OCI-LY7 (cell line): Measurements from ENCODE around the gene CTNNA3. TPM values are rescaled to one million over a fixed set of nuclear protein-coding genes. Genes with fewer than 3 reads are reported as not detected.

Source experiments
- BruUV-seq: library from RNA; stranded (reverse); fragments of 400-500 nt; replicated peaks from 2 replicates; lab custom pipeline; 2021; lab: Mats Ljungman, UMichigan
- CTCF ChIA-PET: fragments of 300-600 bp; sonication (Branson Sonifier 250); formaldehyde crosslinking; loops from one replicate; lab custom pipeline; 2022; ENCODE audit warnings: antibody characterized with exemption; ENCODE audit not compliant: unreplicated experiment; lab: Charles Lee
- POLR2A ChIA-PET: fragments of 300-600 bp; sonication (Branson Sonifier 250); formaldehyde crosslinking; loops from one replicate; lab custom pipeline; 2022; ENCODE audit warnings: antibody characterized with exemption; lab: Charles Lee
- DNase-seq: peaks from one replicate; pipeline ENCODE4 v3.0.0-alpha.2; 2015; ENCODE audit warnings: low spot score
- H2AFZ ChIP-seq: fragments of 200-600 bp; sonication (generic), shearing (Covaris generic); 2 replicates; pipeline ENCODE4 v1.6.1; 2014; ENCODE audit warnings: mild to moderate bottlenecking, antibody characterized with exemption, low read length, moderate library complexity
- H3K27ac ChIP-seq: fragments of 200-600 bp; sonication (generic); 2 replicates; pipeline ENCODE4 v1.5.1; 2014; ENCODE audit warnings: mixed run types, low read depth, mild to moderate bottlenecking, moderate library complexity, low read length, inconsistent platforms; ENCODE audit not compliant: poor library complexity, severe bottlenecking
- H3K36me3 ChIP-seq: fragments of 200-600 bp; sonication (generic); 2 replicates; pipeline ENCODE4 v1.6.1; 2014; ENCODE audit warnings: mild to moderate bottlenecking, antibody characterized with exemption, low read length, moderate library complexity, mixed read lengths; ENCODE audit not compliant: insufficient read depth
- H3K4me1 ChIP-seq: fragments of 200-600 bp; sonication (generic); 2 replicates; pipeline ENCODE4 v1.5.1; 2014; ENCODE audit warnings: mild to moderate bottlenecking, low read length; ENCODE audit not compliant: insufficient read depth, poor library complexity, severe bottlenecking
- H3K4me2 ChIP-seq: fragments of 200-600 bp; sonication (generic); 2 replicates; pipeline ENCODE4 v1.6.1; 2014; ENCODE audit warnings: mild to moderate bottlenecking, low read length
- H3K4me3 ChIP-seq: fragments of 200-600 bp; sonication (generic); 2 replicates; pipeline ENCODE4 v1.5.1; 2014; ENCODE audit warnings: mild to moderate bottlenecking, low read depth, low read length; ENCODE audit not compliant: poor library complexity, severe bottlenecking
- H3K79me2 ChIP-seq: fragments of 200-600 bp; sonication (generic); 2 replicates; pipeline ENCODE4 v1.6.1; 2016; ENCODE audit warnings: low read depth, mild to moderate bottlenecking, low read length, moderate library complexity, mixed read lengths; ENCODE audit not compliant: insufficient read depth
- H3K9me2 ChIP-seq: fragments of 200-600 bp; sonication (generic); 2 replicates; pipeline ENCODE4 v1.6.1; 2016; ENCODE audit warnings: mild to moderate bottlenecking, low read length, mixed read lengths; ENCODE audit not compliant: insufficient read depth
- H3K9me3 ChIP-seq: fragments of 200-600 bp; sonication (generic); 2 replicates; pipeline ENCODE4 v1.6.1; 2014; ENCODE audit warnings: mild to moderate bottlenecking, mixed run types, low read length, mixed read lengths
- H4K20me1 ChIP-seq: fragments of 200-600 bp; sonication (generic); 2 replicates; pipeline ENCODE4 v1.6.1; 2014; ENCODE audit warnings: mild to moderate bottlenecking, antibody characterized with exemption, low read length, moderate library complexity, mixed read lengths; ENCODE audit not compliant: insufficient read depth
- CTCF ChIP-seq: fragments of 200-600 bp; sonication (generic); conservative IDR thresholded peaks from 2 replicates; pipeline ENCODE4 v1.5.1; 2014; ENCODE audit warnings: mild to moderate bottlenecking, antibody characterized with exemption, low read length, moderate library complexity, mixed read lengths
- EZH2phosphoT487 ChIP-seq: fragments of 200-600 bp; sonication (generic); IDR thresholded peaks from 2 replicates; pipeline ENCODE4 v1.6.1; 2018; ENCODE audit warnings: low read depth, borderline replicate concordance, mild to moderate bottlenecking, mixed run types, antibody characterized with exemption, low read length, moderate library complexity, mixed read lengths
- intact Hi-C: fragments of 100-400 bp; cut with micrococcal nuclease; formaldehyde crosslinking; loops from one replicate; pipeline ENCODE4 v1.10.0; 2022; ENCODE audit not compliant: unreplicated experiment
- total RNA-seq, 2 experiments: library from RNA; depleted of rRNA in 1 of 2; stranded (reverse); fragments of >200 nt in 1 of 2; shearing (Covaris generic) in 1 of 2; gene quantifications; 2 replicates each; pipeline ENCODE4 v1.2.3, GENCODE V29; 2014 to 2022

CTNNA3 gene
- total RNA-seq, 2 experiments from 2014 or later, result not detected

GRCh38 chr10:65931291-65932070, 1764.5 kb downstream of the CTNNA3 start:
- no TSS peak for BruUV-seq
- no peaks in the 10 kb centered on the region for H3K4me1 ChIP-seq
- H3K4me2 ChIP-seq, result no peak overlapping the region
- no peak overlapping the region for H3K4me3 ChIP-seq
- intact Hi-C loops, result no loop called here
- no peaks in the 10 kb centered on the region for H3K9me2 ChIP-seq
- ChIA-PET CTCF (no interaction called here), POLR2A (interaction anchor here (1.3 kb wide), 1 partner anchor 14 kb away, joined by 3 read pairs; no protein-coding TSS in a partner anchor)
- no peak overlapping the region for H2AFZ ChIP-seq
- no peaks in the 10 kb centered on the region for H3K79me2 ChIP-seq
- H3K27ac ChIP-seq, result no peak overlapping the region
- H3K9me3 ChIP-seq, result no peaks in the 10 kb centered on the region
- H4K20me1 ChIP-seq, result no peaks in the 10 kb centered on the region
- TF ChIP-seq CTCF, result no peak
- no peak for TF ChIP-seq EZH2phosphoT487
- no peak for DNase-seq
- no peaks in the 10 kb centered on the region for H3K36me3 ChIP-seq

- TF ChIP-seq EZH2phosphoT487 (no peak), CTCF (no peak)
- Histone ChIP-seq H3K9me3 (no peaks in the 10 kb centered on the region), H2AFZ (no peak overlapping the region), H3K4me2 (no peak overlapping the region), H3K79me2 (no peaks in the 10 kb centered on the region), H3K4me1 (no peaks in the 10 kb centered on the region), H3K9me2 (no peaks in the 10 kb centered on the region), H3K4me3 (no peak overlapping the region), H3K27ac (no peak overlapping the region), H3K36me3 (no peaks in the 10 kb centered on the region), H4K20me1 (no peaks in the 10 kb centered on the region)
- BruUV-seq, result no TSS peak
- POLR2A ChIA-PET, result interaction anchor here (0.6 kb wide), 1 partner anchor 1974 kb away, joined by 5 read pairs; no protein-coding TSS in a partner anchor
- no peak for DNase-seq
- CTCF ChIA-PET, result no interaction called here
- intact Hi-C loops, result no loop called here
These were observed 1784.7 kb downstream of the CTNNA3 start for GRCh38 chr10:65911151-65911835.

- Histone ChIP-seq H3K9me3 (no peaks in the 10 kb centered on the region), H3K79me2 (no peaks in the 10 kb centered on the region), H3K4me1 (no peaks in the 10 kb centered on the region), H3K4me3 (no peak overlapping the region), H3K9me2 (no peaks in the 10 kb centered on the region), H3K36me3 (no peaks in the 10 kb centered on the region), H3K4me2 (no peak overlapping the region), H3K27ac (no peak overlapping the region), H2AFZ (no peak overlapping the region), H4K20me1 (no peaks in the 10 kb centered on the region)
- POLR2A ChIA-PET, result no interaction called here
- no TSS peak for BruUV-seq
- CTCF ChIA-PET, result no interaction called here
- TF ChIP-seq CTCF (no peak), EZH2phosphoT487 (no peak)
- intact Hi-C loops, result no loop called here
- DNase-seq, result no peak
These were observed 1785.8 kb downstream of the CTNNA3 start for GRCh38 chr10:65910209-65910608.
